Lower leg skin (tissue), 4 donors: ENCODE results near the gene OSTN. TPM values are rescaled to one million over a fixed set of nuclear protein-coding genes. Genes with fewer than 3 reads are reported as not detected.

Experiments
- DNase-seq, 2 donors: peaks; one replicate each; pipeline ENCODE4 v3.0.0-alpha.2; 2019; ENCODE audit warnings: low spot score in 2 of 2
- H3K4me3 ChIP-seq: fragments of 200-600 bp; sonication (generic); 2 replicates; pipeline ENCODE4 v1.5.1; 2017; ENCODE audit warnings: mild to moderate bottlenecking, low read depth; ENCODE audit not compliant: poor library complexity, severe bottlenecking
- POLR2A ChIP-seq, 2 donors: fragments of 450-650 bp; IDR thresholded peaks; one replicate each; pipeline ENCODE4 v1.6.1; 2016 to 2017; ENCODE audit warnings: antibody characterized with exemption in 2 of 2, mild to moderate bottlenecking in 1 of 2, moderate library complexity in 1 of 2
- WGBS, 2 donors: methylation state at CpG; one replicate each; pipeline ENCODE4 v1.1.5; 2018; 5-methylcytosine and 5-hydroxymethylcytosine counted together
- intact Hi-C: fragments of 100-400 bp; cut with DNase I; formaldehyde crosslinking; loops from one replicate; pipeline ENCODE4 v1.15.0; 2023; ENCODE audit warnings: low total_unique reads
- total RNA-seq, 4 donors: library from RNA; depleted of rRNA; stranded (reverse); fragments of >200 nt; gene quantifications; one replicate each; pipeline ENCODE4 v1.1.0, GENCODE V29; 2016
- TF ChIP-seq, protein P1 (sequence below), 3 donors: fragments of 450-650 bp; IDR thresholded peaks; one replicate each; pipeline ENCODE4 v1.5.1; 2016; ENCODE audit warnings: antibody characterized with exemption in 3 of 3, mild to moderate bottlenecking in 3 of 3, moderate library complexity in 2 of 3

Gene OSTN
- total RNA-seq, 4 donors from 2014 or later, result not detected

DNA sequence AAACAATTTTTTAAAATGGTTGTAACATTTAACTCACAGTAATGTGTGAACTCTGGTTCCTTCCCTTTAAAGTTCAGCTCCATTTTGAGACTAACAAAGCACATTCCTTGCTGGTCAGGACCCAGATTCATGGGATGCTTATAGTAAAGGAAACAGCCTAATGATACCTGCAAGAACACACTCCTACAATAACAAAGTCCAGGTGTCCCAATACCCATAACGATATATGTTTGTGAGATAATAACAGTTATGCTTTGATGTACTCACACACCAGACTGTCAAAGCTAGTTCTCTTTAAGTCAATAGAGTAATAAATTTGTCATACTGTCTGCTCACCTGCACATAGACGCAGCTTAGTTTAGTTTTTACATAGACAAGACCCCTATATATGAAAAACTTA lies 114.3 kb downstream of the OSTN start:
- H3K4me3 ChIP-seq, result no peak overlapping the region
- DNase-seq, result no peak
- no peak for TF ChIP-seq POLR2A (IDR thresholded peaks at IDR 0.05)
- TF ChIP-seq, protein P1, sequence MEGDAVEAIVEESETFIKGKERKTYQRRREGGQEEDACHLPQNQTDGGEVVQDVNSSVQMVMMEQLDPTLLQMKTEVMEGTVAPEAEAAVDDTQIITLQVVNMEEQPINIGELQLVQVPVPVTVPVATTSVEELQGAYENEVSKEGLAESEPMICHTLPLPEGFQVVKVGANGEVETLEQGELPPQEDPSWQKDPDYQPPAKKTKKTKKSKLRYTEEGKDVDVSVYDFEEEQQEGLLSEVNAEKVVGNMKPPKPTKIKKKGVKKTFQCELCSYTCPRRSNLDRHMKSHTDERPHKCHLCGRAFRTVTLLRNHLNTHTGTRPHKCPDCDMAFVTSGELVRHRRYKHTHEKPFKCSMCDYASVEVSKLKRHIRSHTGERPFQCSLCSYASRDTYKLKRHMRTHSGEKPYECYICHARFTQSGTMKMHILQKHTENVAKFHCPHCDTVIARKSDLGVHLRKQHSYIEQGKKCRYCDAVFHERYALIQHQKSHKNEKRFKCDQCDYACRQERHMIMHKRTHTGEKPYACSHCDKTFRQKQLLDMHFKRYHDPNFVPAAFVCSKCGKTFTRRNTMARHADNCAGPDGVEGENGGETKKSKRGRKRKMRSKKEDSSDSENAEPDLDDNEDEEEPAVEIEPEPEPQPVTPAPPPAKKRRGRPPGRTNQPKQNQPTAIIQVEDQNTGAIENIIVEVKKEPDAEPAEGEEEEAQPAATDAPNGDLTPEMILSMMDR (IDR thresholded peaks at IDR 0.05), result no peak
- intact Hi-C loops, result no loop called here
- 74 to 76% methylated on average over 2 of the region's 2 CpGs for WGBS, 2 donors

DNA sequence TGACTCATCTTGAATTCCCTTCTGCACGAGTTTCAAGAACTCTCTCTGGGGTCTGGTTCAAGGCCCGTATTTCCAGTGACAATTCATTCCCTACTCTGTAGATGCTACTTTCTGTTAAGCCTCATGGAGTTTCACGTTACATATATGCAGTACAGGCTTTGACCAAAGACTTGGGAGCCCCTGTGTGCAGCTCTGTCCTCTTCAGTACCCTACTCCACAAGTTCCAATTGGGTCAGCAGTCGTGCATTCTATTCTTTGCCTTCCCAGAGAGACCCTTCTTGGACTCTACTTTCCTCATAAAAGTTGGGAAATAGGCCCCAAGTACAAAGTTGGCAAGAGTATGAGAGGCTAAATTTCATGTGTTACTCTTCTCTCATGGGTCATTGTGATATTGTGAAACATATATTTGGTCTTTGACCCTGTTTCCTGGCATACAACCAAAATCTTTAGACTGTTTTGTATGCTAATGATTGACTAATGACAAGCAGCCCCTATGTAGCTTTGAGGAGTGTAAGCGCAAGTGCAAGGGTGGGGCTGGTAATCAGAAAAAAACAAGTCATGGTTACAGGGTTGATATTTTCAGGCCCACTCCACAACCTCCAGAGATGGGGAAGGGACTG lies 115.2 kb downstream of the OSTN start:
- no peak for TF ChIP-seq POLR2A (IDR thresholded peaks at IDR 0.05)
- TF ChIP-seq, protein P1 (IDR thresholded peaks at IDR 0.05), result no peak
- DNase-seq, result no peak
- WGBS, 2 donors, result 91 to 93% methylated on average over 5 of the region's 5 CpGs
- H3K4me3 ChIP-seq, result no peak overlapping the region
- intact Hi-C loops, result no loop called here

Other genes with a start within 250 kb of the OSTN start
- 10 to 100 TPM; 27.8 to 58.7 (median 34.5) TPM for gene CCDC50, start 130.2 kb downstream of the OSTN start, total RNA-seq
- gene UTS2B, start 131.3 kb downstream of the OSTN start, total RNA-seq, result not detected